ACC112 (cell line): ENCODE data around the gene KDM6A.

Source experiments
- H2AFZ ChIP-seq: fragments of 200-600 bp; sonication (generic); one replicate; pipeline ENCODE4 v1.6.0; 2017; ENCODE audit warnings: antibody characterized with exemption, low read length; ENCODE audit not compliant: unreplicated experiment
- H3K27ac ChIP-seq: fragments of 200-600 bp; sonication (generic); 2 replicates; pipeline ENCODE4 v1.5.1; 2014; ENCODE audit warnings: low read depth, mild to moderate bottlenecking, antibody characterized with exemption, low read length, moderate library complexity
- H3K27me3 ChIP-seq: fragments of 200-600 bp; sonication (generic); 2 replicates; pipeline ENCODE4 v1.6.1; 2014; ENCODE audit warnings: mild to moderate bottlenecking, antibody characterized with exemption, low read length, moderate library complexity, mixed read lengths; ENCODE audit not compliant: insufficient read depth
- H3K36me3 ChIP-seq: fragments of 200-600 bp; sonication (generic); 2 replicates; pipeline ENCODE4 v1.6.1; 2016; ENCODE audit warnings: mild to moderate bottlenecking, antibody characterized with exemption, low read length, moderate library complexity, mixed read lengths; ENCODE audit not compliant: insufficient read depth
- H3K4me1 ChIP-seq: fragments of 200-600 bp; sonication (generic); one replicate; pipeline ENCODE4 v1.6.1; 2016; ENCODE audit warnings: low read length, mixed read lengths; ENCODE audit not compliant: insufficient read depth, unreplicated experiment, control insufficient read depth
- H3K4me3 ChIP-seq: fragments of 200-600 bp; sonication (generic); 2 replicates; pipeline ENCODE4 v1.5.1; 2014; ENCODE audit warnings: mild to moderate bottlenecking, low read depth, low read length
- H3K79me2 ChIP-seq: fragments of 200-600 bp; sonication (generic); one replicate; pipeline ENCODE4 v1.6.0; 2016; ENCODE audit warnings: low read length; ENCODE audit not compliant: control insufficient read depth, unreplicated experiment, insufficient read depth

KDM6A gene

GRCh38 chrX:44957848-44958247 lies 84.9 kb downstream of the KDM6A start:
- no peak overlapping the region for H3K27ac ChIP-seq

GRCh38 chrX:44958480-44958879 lies 85.5 kb downstream of the KDM6A start:
- Histone ChIP-seq H2AFZ (no peak overlapping the region), H3K27me3 (no peaks in the 10 kb centered on the region), H3K4me3 (no peak overlapping the region), H3K79me2 (peaks cover 59% of the 10 kb centered on the region), H3K36me3 (no peaks in the 10 kb centered on the region), H3K27ac (no peak overlapping the region), H3K4me1 (peaks cover 2% of the 10 kb centered on the region)

More at GRCh38 chrX:44957848-44958247, 84.9 kb downstream of the KDM6A start:
- no peak overlapping the region for H3K4me3 ChIP-seq
- H2AFZ ChIP-seq = no peak overlapping the region
- H3K36me3 ChIP-seq = no peaks in the 10 kb centered on the region
- H3K79me2 ChIP-seq = peaks cover 60% of the 10 kb centered on the region
- no peaks in the 10 kb centered on the region for H3K27me3 ChIP-seq
- H3K4me1 ChIP-seq = peaks cover 2% of the 10 kb centered on the region

GRCh38 chrX:44961817-44962607 lies 89.0 kb downstream of the KDM6A start:
- H2AFZ ChIP-seq = no peak overlapping the region
- H3K27me3 ChIP-seq = no peaks in the 10 kb centered on the region
- H3K27ac ChIP-seq = no peak overlapping the region
- no peaks in the 10 kb centered on the region for H3K36me3 ChIP-seq
- no peaks in the 10 kb centered on the region for H3K4me1 ChIP-seq
- no peak overlapping the region for H3K4me3 ChIP-seq
- H3K79me2 ChIP-seq = peaks cover 48% of the 10 kb centered on the region

DNA sequence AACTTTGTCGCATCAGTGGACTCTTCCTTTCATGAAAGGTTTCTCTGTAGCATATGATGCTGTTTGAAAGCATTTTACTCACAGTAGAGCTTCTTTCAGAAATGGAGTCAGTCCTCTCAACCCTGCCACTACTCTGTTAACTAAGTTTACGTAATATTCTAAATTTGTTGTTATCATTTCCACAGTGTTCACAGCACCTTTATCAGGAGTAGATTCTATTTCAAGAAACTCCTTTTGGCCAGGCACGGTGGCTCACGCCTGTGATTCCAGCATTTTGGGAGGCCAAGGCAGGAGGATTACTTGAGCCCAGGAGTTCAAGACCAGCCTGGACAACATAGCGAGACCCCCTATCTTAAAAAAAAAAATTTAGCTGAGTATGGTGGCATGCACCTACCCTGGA lies 90.0 kb downstream of the KDM6A start:
- Histone ChIP-seq H3K79me2 (peaks cover 49% of the 10 kb centered on the region), H2AFZ (no peak overlapping the region), H3K27ac (no peak overlapping the region), H3K4me3 (no peak overlapping the region), H3K27me3 (no peaks in the 10 kb centered on the region), H3K4me1 (no peaks in the 10 kb centered on the region), H3K36me3 (no peaks in the 10 kb centered on the region)

GRCh38 chrX:44967221-44967620 lies 94.2 kb downstream of the KDM6A start:
- no peak overlapping the region for H3K4me3 ChIP-seq
- H3K36me3 ChIP-seq = no peaks in the 10 kb centered on the region
- no peaks in the 10 kb centered on the region for H3K27me3 ChIP-seq
- H3K27ac ChIP-seq = no peak overlapping the region
- no peaks in the 10 kb centered on the region for H3K4me1 ChIP-seq
- no peak overlapping the region for H2AFZ ChIP-seq
- H3K79me2 ChIP-seq = peaks cover 39% of the 10 kb centered on the region

GRCh38 chrX:44970709-44971108 lies 97.7 kb downstream of the KDM6A start:
- Histone ChIP-seq H3K79me2 (peaks cover 39% of the 10 kb centered on the region), H3K4me3 (no peak overlapping the region), H3K27me3 (no peaks in the 10 kb centered on the region), H3K27ac (no peak overlapping the region), H3K36me3 (no peaks in the 10 kb centered on the region), H2AFZ (no peak overlapping the region), H3K4me1 (peaks cover 9% of the 10 kb centered on the region)

DNA sequence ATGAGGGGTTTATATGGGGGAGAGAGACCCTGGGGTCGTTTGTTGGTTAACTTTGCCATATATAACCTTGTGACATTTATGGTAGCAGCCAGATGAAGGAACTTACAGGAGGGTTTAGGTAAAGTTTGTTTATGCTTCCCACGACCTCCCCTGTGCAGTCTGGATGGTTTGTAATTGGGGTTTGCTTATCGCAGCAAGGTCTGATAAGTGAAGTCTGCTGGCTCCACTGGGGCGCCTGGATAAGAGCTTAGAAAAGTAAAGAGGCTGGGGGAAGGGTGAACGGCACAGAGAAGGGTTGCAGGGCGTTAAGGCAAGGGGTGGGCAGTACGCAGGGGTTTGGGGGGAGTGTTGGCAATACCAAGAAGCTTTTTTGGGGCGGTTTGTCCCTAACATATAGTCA lies 98.7 kb downstream of the KDM6A start:
- Histone ChIP-seq H3K27me3 (no peaks in the 10 kb centered on the region), H3K79me2 (peaks cover 37% of the 10 kb centered on the region), H3K27ac (no peak overlapping the region)

GRCh38 chrX:44972132-44972531 lies 99.1 kb downstream of the KDM6A start:
- peaks cover 37% of the 10 kb centered on the region for H3K79me2 ChIP-seq
- H3K4me3 ChIP-seq = no peak overlapping the region
- H3K36me3 ChIP-seq = no peaks in the 10 kb centered on the region; the same call in 1 of the 2 replicates
- H2AFZ ChIP-seq = no peak overlapping the region
- no peaks in the 10 kb centered on the region for H3K27me3 ChIP-seq
- H3K4me1 ChIP-seq = peaks cover 9% of the 10 kb centered on the region
- H3K27ac ChIP-seq = no peak overlapping the region

More for the DNA sequence above, 98.7 kb downstream of the KDM6A start:
- Histone ChIP-seq H3K4me3 (no peak overlapping the region), H3K4me1 (peaks cover 9% of the 10 kb centered on the region), H3K36me3 (no peaks in the 10 kb centered on the region; the same call in 1 of the 2 replicates), H2AFZ (no peak overlapping the region)

GRCh38 chrX:44973420-44973932 lies 100.5 kb downstream of the KDM6A start:
- H3K27ac ChIP-seq = no peak overlapping the region
- no peak overlapping the region for H2AFZ ChIP-seq
- H3K4me3 ChIP-seq = no peak overlapping the region
- no peaks in the 10 kb centered on the region for H3K27me3 ChIP-seq
- H3K79me2 ChIP-seq = peaks cover 29% of the 10 kb centered on the region
- H3K4me1 ChIP-seq = peaks cover 9% of the 10 kb centered on the region
- H3K36me3 ChIP-seq = no peaks in the 10 kb centered on the region; the same call in 1 of the 2 replicates

DNA sequence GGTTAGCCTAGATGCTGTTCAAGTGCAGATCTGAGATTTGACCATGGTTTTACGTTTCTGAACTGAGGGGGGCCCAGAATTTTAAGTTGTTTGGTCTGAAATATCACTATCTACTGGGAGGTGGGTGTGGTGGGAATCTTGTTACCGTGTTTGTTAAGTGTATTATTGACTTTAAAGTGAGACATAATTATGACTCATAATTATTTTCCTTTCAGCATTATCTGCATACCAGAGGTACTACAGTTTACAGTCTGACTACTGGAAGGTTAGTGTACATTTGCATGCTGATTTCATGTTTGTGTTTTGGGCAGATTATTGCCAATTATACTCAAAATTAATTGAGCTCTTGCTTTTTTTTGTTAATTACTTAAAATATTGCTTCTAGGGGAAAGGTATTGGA lies 101.5 kb downstream of the KDM6A start:
- Histone ChIP-seq H3K36me3 (no peaks in the 10 kb centered on the region; the same call in 1 of the 2 replicates), H3K4me3 (no peak overlapping the region), H3K27ac (peak overlapping the region; percentile 3; the same call in 1 of the 2 replicates), H2AFZ (no peak overlapping the region), H3K79me2 (peaks cover 35% of the 10 kb centered on the region), H3K27me3 (no peaks in the 10 kb centered on the region), H3K4me1 (peaks cover 9% of the 10 kb centered on the region)
